Activated T-cell treated with anti-CD3 and anti-CD28 coated beads, Interleukin-2, amount 50 U/mL, for 72 hours (primary cell): ENCODE results near the gene CACNA2D4. TPM values are rescaled to one million over a fixed set of nuclear protein-coding genes. Genes with fewer than 3 reads are reported as not detected.

Experiments used
- ATAC-seq, 2 donors: fragments of 150-1000 bp; cut with Tn5 transposase; replicated peaks in 1 of 2; 2 replicates each; pipeline ENCODE4 v1.10.0; 2021; ENCODE audit warnings: moderate library complexity in 2 of 2, mild to moderate bottlenecking in 1 of 2
- DNase-seq, 2 donors: peaks; one replicate each; pipeline ENCODE4 v3.0.0; 2021 to 2022; ENCODE audit warnings: mixed read lengths in 1 of 2
- H3K27ac Mint-ChIP-seq: one replicate; pipeline ENCODE4 v1.8.0; 2022; ENCODE audit warnings: mild to moderate bottlenecking, moderate library complexity, mixed read lengths
- H3K27me3 Mint-ChIP-seq: one replicate; pipeline ENCODE4 v1.8.0; 2022; ENCODE audit warnings: low read depth, mixed read lengths
- H3K36me3 Mint-ChIP-seq, 2 donors: one replicate each; pipeline ENCODE4 v1.8.0; 2022; ENCODE audit warnings: mixed read lengths in 2 of 2, mild to moderate bottlenecking in 1 of 2; ENCODE audit not compliant: insufficient read depth in 2 of 2
- H3K4me1 Mint-ChIP-seq: one replicate; pipeline ENCODE4 v1.8.0; 2022; ENCODE audit warnings: low read depth, mixed read lengths
- H3K4me3 Mint-ChIP-seq, 2 donors: one replicate each; pipeline ENCODE4 v1.8.0; 2022; ENCODE audit warnings: mild to moderate bottlenecking in 2 of 2, mixed read lengths in 2 of 2, moderate library complexity in 2 of 2
- H3K9me3 Mint-ChIP-seq, 2 donors: one replicate each; pipeline ENCODE4 v1.8.0; 2022; ENCODE audit warnings: mixed read lengths in 2 of 2
- total RNA-seq, 2 donors: library from RNA; stranded (reverse); gene quantifications; one replicate each; pipeline ENCODE4 v1.2.3, GENCODE V29; 2022

Gene CACNA2D4
- total RNA-seq, 2 donors from 2014 or later: 6.0 to 7.2 TPM

- peaks cover 23% of the 10 kb centered on the region for H3K4me1 Mint-ChIP-seq
- no peaks in the 10 kb centered on the region for H3K36me3 Mint-ChIP-seq
- H3K27ac Mint-ChIP-seq: no peak overlapping the region
- H3K9me3 Mint-ChIP-seq: peaks cover 0 to 4% of the 10 kb centered on the region in 2 donors
- ATAC-seq (no peak), DNase-seq (no peak)
- peaks cover 7% of the 10 kb centered on the region for H3K27me3 Mint-ChIP-seq
- H3K4me3 Mint-ChIP-seq: no peak overlapping the region
Measured at GRCh38 chr12:1911598-1912575, 6.6 kb downstream of the CACNA2D4 start.

- Mint-ChIP-seq H3K27ac (no peak overlapping the region), H3K27me3 (peaks cover 7% of the 10 kb centered on the region), H3K36me3 (peaks cover 0 to 1% of the 10 kb centered on the region in 2 donors), H3K4me3 (no peak overlapping the region), H3K9me3 (peaks cover 3 to 4% of the 10 kb centered on the region in 2 donors), H3K4me1 (peaks cover 12% of the 10 kb centered on the region)
- DNase-seq (no peak), ATAC-seq (no peak)
Measured at GRCh38 chr12:1910468-1910867, 8.0 kb downstream of the CACNA2D4 start.

GRCh38 chr12:1908758-1909157 lies 9.7 kb downstream of the CACNA2D4 start:
- Mint-ChIP-seq H3K4me3 (peak overlapping the region in 1 of 2 donors; percentile 53), H3K4me1 (peaks cover 6% of the 10 kb centered on the region), H3K27ac (no peak overlapping the region), H3K36me3 (peaks cover 1 to 2% of the 10 kb centered on the region in 2 donors), H3K9me3 (peaks cover 4 to 6% of the 10 kb centered on the region in 2 donors), H3K27me3 (peaks cover 7% of the 10 kb centered on the region)
- DNase-seq (no peak), ATAC-seq (no peak)

- H3K27me3 Mint-ChIP-seq: peaks cover 7% of the 10 kb centered on the region
- H3K9me3 Mint-ChIP-seq: peaks cover 7 to 10% of the 10 kb centered on the region in 2 donors
- peaks cover 6% of the 10 kb centered on the region for H3K4me1 Mint-ChIP-seq
- H3K4me3 Mint-ChIP-seq: peak overlapping the region in 1 of 2 donors; percentile 79
- DNase-seq (peak in 1 of 2 donors; percentile 22), ATAC-seq (peak in 1 of 2 donors; percentile 45)
- H3K27ac Mint-ChIP-seq: no peak overlapping the region
- peaks cover 4 to 5% of the 10 kb centered on the region in 2 donors for H3K36me3 Mint-ChIP-seq
Measured at GRCh38 chr12:1907652-1908611, 10.5 kb downstream of the CACNA2D4 start.

GRCh38 chr12:1906579-1906978 lies 11.9 kb downstream of the CACNA2D4 start:
- ATAC-seq (no peak), DNase-seq (no peak)
- Mint-ChIP-seq H3K36me3 (peaks cover 7 to 10% of the 10 kb centered on the region in 2 donors), H3K27me3 (peaks cover 13% of the 10 kb centered on the region), H3K9me3 (peaks cover 11 to 19% of the 10 kb centered on the region in 2 donors), H3K4me3 (no peak overlapping the region), H3K27ac (no peak overlapping the region), H3K4me1 (peaks cover 6% of the 10 kb centered on the region)

GRCh38 chr12:1904875-1905274 lies 13.6 kb downstream of the CACNA2D4 start:
- peaks cover 11 to 20% of the 10 kb centered on the region in 2 donors for H3K9me3 Mint-ChIP-seq
- peaks cover 15% of the 10 kb centered on the region for H3K27me3 Mint-ChIP-seq
- H3K36me3 Mint-ChIP-seq: peaks cover 7 to 13% of the 10 kb centered on the region in 2 donors
- ATAC-seq: no peak
- H3K27ac Mint-ChIP-seq: no peak overlapping the region
- no peak overlapping the region for H3K4me3 Mint-ChIP-seq
- no peak for DNase-seq
- H3K4me1 Mint-ChIP-seq: peaks cover 6% of the 10 kb centered on the region

- no peak overlapping the region for H3K27ac Mint-ChIP-seq
- peaks cover 2 to 7% of the 10 kb centered on the region in 2 donors for H3K9me3 Mint-ChIP-seq
- ATAC-seq: no peak
- DNase-seq: no peak
- peaks cover 14% of the 10 kb centered on the region for H3K27me3 Mint-ChIP-seq
- H3K4me3 Mint-ChIP-seq: no peak overlapping the region
- peaks cover 5 to 7% of the 10 kb centered on the region in 2 donors for H3K36me3 Mint-ChIP-seq
- no peaks in the 10 kb centered on the region for H3K4me1 Mint-ChIP-seq
Measured at GRCh38 chr12:1896964-1897363, 21.5 kb downstream of the CACNA2D4 start.

- H3K27ac Mint-ChIP-seq: peak overlapping the region; percentile 17
- no peak for ATAC-seq
- no peaks in the 10 kb centered on the region for H3K4me1 Mint-ChIP-seq
- DNase-seq: no peak
- H3K9me3 Mint-ChIP-seq: peaks cover 6 to 13% of the 10 kb centered on the region in 2 donors
- H3K27me3 Mint-ChIP-seq: peaks cover 25% of the 10 kb centered on the region
- H3K36me3 Mint-ChIP-seq: peaks cover 6 to 8% of the 10 kb centered on the region in 2 donors
- no peak overlapping the region for H3K4me3 Mint-ChIP-seq
Measured at GRCh38 chr12:1890810-1891209, 27.6 kb downstream of the CACNA2D4 start.

- ATAC-seq (no peak), DNase-seq (no peak)
- Mint-ChIP-seq H3K4me1 (no peaks in the 10 kb centered on the region), H3K27me3 (peaks cover 25% of the 10 kb centered on the region), H3K9me3 (peaks cover 6 to 13% of the 10 kb centered on the region in 2 donors), H3K36me3 (peaks cover 6 to 8% of the 10 kb centered on the region in 2 donors), H3K27ac (no peak overlapping the region), H3K4me3 (no peak overlapping the region)
Measured at GRCh38 chr12:1890119-1890703, 28.2 kb downstream of the CACNA2D4 start.

- no peak for ATAC-seq
- peaks cover 6 to 12% of the 10 kb centered on the region in 2 donors for H3K9me3 Mint-ChIP-seq
- DNase-seq: no peak
- peaks cover 25% of the 10 kb centered on the region for H3K27me3 Mint-ChIP-seq
- H3K36me3 Mint-ChIP-seq: peaks cover 6 to 8% of the 10 kb centered on the region in 2 donors
- H3K4me1 Mint-ChIP-seq: no peaks in the 10 kb centered on the region
- no peak overlapping the region for H3K27ac Mint-ChIP-seq
- H3K4me3 Mint-ChIP-seq: no peak overlapping the region
Measured at GRCh38 chr12:1888923-1889322, 29.5 kb downstream of the CACNA2D4 start.

GRCh38 chr12:1886396-1887008 lies 31.9 kb downstream of the CACNA2D4 start:
- ATAC-seq (no peak), DNase-seq (no peak)
- H3K4me3 Mint-ChIP-seq: no peak overlapping the region
- H3K36me3 Mint-ChIP-seq: peaks cover 0 to 6% of the 10 kb centered on the region in 2 donors
- H3K27me3 Mint-ChIP-seq: peaks cover 25% of the 10 kb centered on the region
- H3K27ac Mint-ChIP-seq: no peak overlapping the region
- H3K4me1 Mint-ChIP-seq: no peaks in the 10 kb centered on the region
- peaks cover 2 to 7% of the 10 kb centered on the region in 2 donors for H3K9me3 Mint-ChIP-seq

GRCh38 chr12:1885599-1886245 lies 32.7 kb downstream of the CACNA2D4 start:
- peaks cover 2 to 4% of the 10 kb centered on the region in 2 donors for H3K9me3 Mint-ChIP-seq
- H3K27me3 Mint-ChIP-seq: peaks cover 20% of the 10 kb centered on the region
- ATAC-seq: no peak
- H3K27ac Mint-ChIP-seq: no peak overlapping the region
- no peaks in the 10 kb centered on the region for H3K4me1 Mint-ChIP-seq
- H3K4me3 Mint-ChIP-seq: no peak overlapping the region
- peaks cover 0 to 1% of the 10 kb centered on the region in 2 donors for H3K36me3 Mint-ChIP-seq
- DNase-seq: no peak
